NCI-H1105 treated with DMSO at 0.1 percent for 48 hours (cell line): ENCODE measurements around the gene COX5B.
"Not testable (repeated sequence)": the region's sequence is repeated elsewhere in the genome, so short reads cannot be mapped to it uniquely, and the experiment has no call there.

Experiments
- DNase-seq: peaks from one replicate; lab custom pipeline; 2025; lab: John Stamatoyannopoulos, UW

The COX5B gene

DNA sequence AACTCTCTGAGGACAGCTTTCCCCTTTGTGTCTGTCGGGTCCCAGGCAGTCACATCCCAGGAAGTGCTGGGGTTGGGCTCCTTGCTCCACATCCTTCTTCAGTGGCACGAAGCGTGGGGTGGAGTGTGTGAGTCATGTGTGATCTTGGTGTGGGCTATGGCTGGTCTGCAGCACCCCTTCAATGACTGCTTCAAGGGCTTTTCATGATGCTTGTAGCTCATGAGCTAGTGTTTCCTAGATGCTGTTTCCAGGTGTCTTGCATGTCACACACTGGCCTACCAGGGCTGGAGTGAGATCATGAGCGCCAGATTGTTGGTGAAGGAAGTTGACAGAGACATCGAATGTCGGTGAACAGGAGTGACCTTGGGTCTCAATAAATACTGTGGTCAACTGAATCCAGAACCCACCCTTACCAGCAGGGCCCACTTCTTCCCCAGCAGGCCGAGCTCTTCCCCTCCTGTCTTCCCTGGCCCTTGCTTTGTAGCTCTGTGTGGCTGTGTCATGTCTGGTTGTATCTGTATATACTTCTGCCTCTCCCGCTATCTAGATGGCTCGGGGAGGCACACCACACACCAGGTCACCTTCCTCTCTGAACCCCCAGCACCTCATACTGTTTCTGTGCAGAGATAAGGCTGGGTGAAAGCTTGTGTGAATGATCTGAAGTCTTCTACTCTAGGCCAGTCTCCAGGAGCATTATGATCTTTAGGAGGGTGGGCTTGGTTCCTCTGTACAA, 27.5 kb downstream of the COX5B start:
- no peak for DNase-seq

DNA sequence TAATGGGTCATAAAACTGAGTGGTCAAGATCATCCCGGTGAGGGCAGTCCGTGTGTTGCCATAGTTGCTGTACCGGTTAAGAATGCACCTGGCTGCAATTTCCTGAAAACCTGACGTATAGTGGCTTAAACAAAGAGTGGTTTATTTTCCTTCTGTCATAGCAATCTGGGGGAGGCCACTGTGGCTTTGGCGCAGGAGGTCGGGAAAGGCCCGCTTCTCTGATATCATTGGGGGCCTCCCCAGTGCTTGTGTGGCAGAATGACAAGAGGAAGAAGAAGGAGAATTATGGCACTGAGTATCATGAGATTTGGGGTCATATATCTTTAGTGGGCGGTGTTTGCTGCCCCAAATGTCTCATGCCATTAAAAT, 28.0 kb downstream of the COX5B start:
- DNase-seq, result no peak

DNA sequence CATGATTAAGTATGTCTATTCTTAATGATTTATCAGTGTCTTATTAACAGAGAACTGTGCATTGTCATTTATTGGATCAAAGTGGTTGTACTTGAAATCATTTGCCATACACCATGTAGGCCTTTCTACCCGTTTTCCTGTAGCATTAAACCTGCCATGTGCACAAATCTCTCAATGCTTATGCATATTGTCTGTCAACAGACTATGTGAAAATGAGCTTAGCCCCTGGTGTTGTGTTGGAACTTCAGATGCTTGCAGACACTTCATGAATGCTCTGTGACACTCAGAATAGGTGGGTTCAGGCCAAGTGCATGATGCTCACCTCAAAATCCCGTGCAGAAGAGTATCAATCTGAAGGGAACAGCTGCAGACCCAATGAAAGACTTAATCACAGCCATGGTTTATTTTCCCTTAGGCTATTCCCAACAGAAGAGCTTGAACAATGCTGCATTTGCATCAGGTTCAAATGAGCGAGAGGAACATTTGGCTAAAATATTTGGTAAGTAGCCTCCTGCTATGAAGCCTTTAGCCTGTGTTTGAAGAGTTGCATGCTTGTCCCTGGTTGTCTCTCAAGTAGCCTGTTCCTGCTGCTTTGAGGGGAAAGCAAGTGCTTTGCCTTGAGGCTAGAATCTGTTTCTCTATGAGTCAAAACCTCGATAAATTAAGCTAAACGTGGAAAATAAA, 29.7 kb downstream of the COX5B start:
- no peak for DNase-seq

DNA sequence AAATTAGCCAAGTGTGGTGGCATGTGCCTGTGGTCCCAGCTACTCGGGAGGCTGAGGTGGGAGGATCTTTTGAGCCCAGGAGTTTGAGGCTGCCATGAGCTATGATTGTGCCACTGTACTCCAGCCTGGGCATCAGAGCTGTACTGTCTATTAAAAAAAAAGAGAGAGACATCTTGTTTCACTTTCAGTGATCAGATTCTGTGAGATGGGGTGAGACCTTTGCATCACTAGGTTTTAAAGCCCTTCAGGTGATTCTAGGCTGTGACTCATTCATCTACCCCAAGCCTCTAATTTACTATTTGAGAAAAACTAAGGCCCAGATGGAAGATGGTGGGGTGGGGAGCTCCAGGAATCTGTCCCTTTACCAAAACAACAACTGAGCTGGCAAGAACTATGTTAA, 30.8 kb downstream of the COX5B start:
- DNase-seq, result no peak

DNA sequence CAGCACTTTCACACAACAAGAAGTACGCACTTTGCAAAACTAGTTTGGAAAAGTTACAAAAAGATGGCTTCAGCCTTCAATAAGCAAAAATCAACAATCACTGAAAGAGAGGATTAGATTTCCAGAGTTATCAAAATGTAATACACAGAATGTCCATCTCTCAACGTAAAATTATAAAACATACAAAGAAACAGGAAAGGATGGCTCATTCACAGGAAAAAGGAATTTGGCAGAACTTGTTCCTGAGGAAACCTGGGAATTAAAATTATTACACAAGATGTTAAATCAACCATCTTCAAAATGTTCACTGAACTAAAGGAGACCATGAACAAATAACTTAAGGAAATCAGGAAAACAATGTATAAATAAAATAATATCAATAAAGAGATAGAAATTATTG, 31.6 kb downstream of the COX5B start:
- DNase-seq, result no peak

DNA sequence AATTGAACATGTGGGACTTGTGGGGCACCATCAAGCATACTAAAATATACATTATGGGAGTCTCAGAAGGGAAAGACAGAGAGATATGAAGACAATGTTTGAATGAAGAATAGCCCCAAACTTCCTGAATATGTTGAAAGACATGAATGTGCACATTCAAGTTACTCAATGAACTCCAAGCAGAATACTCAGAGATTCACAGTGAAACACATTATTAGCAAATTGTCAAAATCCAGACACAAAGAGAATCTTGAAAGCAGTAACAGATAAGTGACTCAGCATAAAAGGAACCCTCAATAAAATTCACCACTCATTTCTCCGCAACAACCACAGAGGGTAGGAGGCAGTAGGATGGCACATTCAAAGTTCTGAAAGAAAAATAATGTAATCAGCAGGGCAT, 32.4 kb downstream of the COX5B start:
- DNase-seq, result no peak

DNA sequence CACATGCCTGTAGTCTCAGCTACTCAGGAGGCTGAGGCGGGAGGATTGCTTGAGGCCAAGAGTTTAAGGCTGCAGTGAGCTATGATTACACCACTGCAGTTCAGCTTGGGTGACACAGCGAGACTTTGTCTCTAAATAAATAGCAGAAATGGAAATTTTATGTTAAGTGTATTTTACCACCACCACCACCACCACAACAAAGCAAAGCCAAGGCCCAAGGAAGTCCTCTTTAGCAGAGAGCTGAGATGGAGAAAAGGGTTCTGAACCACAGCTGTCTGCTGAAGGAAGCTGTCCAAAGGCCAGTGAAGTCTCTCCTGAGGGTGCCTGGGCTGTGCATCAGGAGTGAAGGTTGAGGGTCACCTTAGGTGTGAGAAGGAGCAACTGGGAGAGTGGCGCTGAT, 41.4 kb downstream of the COX5B start:
- not testable (repeated sequence) for DNase-seq

DNA sequence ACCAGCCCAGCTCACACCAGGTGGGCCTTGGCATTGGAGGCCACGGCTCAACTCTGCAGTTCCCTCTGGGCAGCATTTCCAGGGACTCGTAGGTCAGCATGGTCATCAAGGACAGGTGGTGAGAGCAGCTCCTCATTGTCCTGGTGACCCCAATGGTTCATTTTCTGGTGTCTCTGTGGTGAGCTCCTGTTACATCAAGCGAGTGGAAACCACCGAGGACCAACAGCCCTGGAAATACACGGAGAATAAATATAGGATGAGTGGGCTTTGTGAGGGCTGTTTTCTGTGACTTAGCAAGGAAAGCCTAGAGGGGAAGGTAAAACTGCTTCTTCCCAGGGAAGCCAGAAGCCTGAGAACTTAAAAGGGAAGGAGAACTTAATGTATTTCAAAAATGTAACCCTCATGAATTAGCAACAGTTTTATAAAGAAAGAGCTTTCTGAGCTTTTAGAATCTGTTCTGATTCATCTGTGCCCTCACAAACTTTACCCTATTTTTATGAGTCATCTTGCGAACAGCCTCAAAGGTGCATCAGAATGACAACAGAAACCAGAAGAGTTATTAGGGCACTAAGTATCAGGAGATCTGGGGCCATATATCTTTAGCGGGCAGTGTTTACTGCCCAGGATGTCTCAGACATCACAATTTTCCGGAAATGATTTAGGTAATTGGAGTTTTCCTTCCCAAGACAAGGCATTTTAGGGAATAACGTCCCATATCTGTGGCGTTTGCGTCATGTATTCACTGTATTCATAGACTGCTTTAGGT, 42.4 kb downstream of the COX5B start:
- DNase-seq, result no peak

DNA sequence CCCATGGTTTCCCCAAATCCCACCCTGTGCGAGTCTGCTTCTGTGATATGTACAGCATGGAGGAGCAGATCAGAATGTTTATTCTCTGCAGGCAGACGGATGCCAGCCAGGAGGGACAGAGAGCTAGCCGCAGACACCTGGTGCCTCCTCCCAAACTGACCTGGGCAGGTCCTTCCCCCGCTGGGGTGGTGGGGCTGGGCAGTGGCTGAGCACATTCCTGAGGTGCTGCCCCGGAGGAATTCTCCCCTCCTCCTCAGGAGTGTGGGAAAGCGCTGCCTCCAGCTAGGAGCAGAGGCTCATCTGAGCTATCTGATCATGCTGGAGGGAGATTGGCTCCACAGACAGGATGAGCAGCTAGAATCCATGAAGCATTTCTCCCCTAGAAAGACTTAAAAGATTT, 45.3 kb downstream of the COX5B start:
- no peak for DNase-seq

DNA sequence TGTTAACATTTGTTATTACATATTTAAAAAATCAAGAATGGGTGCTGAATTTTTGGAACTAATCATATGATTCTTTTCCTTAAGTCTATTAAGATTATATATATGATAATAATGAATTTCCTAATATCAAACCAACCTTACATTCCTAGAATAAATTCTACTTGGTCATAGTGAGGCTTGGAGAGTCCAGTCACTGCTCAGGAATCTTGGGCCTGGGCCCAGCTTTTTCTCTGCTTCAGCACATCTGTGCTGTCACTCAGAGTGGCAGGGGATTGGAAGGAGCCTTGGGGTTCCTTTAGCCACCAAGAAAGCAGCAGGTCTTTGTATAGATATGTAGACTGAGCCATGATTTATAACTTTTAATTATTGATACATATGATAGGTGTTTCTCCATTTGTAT, 47.6 kb downstream of the COX5B start:
- DNase-seq, result no peak

DNA sequence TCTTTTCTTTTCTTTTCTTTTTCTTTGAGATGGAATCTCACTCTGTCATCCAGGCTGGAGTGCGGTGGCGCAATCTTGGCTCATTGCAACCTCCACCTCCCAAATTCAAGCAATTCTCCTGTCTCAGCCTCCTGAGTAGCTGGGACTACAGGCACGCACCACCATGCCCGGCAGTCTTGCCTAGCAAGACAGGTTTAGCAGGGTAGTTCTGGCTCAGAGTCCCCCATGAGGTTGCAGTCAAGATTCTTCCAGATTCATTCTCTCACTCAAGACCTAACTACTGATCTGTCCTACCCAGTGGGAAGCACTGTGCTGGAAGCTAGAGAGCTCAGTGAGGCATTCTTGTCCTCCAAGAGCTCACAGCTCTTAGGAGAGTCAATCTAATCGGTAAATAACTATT, 49.9 kb downstream of the COX5B start:
- DNase-seq, result no peak

DNA sequence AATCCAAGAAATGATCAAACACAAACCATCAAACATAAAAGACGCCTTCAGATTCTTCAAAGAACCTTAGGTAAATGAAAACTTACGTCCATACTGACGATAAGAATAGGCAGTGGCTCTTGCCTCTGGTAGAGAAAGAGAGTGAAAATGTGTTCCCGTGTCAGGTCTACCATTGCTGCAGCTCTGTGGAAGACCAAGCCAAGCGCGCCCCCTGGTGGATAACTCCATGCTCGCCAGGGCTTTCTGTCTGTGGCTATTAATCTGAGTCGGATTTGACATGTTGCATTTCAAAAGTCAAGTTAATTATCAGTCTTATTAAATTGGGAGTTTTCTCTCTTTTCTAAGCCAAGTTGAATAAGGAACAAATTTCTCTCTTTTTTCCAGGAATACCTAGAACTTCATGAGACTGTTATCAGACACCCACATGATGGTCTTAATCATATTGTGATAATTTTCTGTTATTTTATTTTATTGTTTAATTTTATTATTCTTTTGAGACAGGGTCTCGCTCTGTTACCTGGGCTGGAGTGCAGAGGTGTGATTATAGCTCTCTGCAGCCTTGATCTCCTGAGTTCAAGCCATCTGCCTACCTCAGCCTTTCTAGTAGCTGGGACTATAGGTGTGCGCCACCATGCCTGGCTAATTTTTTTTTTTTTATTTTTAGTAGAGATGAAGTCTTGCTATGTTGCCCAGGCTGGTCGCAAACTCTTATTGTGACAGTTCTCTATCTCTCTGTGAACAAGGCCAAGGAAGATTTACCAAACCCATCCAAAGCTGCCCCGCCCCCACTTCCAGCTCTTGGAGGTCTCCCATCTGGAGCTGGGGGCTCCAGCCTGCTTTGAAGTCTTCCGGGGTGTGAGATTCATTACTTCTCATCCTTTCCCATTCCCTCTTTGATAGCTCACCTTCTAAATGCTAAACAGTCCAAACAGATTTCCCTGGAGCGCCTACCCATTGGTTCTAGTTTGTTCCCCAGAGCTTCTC, 51.7 kb downstream of the COX5B start:
- DNase-seq, result peak; percentile 69
